GM21737 (cell line): Measurements from ENCODE around the gene CLCN1.

Source experiments
- ATAC-seq: cut with Tn5 transposase; IDR thresholded peaks from one replicate; pipeline ENCODE4 v1.9.1; 2021; ENCODE audit warnings: mild to moderate bottlenecking, moderate library complexity; ENCODE audit not compliant: unreplicated experiment

Gene CLCN1

GRCh38 chr7:143394777-143395176, 78.9 kb downstream of the CLCN1 start:
- ATAC-seq, result no peak

GRCh38 chr7:143395187-143396149, 79.6 kb downstream of the CLCN1 start:
- no peak for ATAC-seq

GRCh38 chr7:143396182-143396581, 80.3 kb downstream of the CLCN1 start:
- no peak for ATAC-seq

- no peak for ATAC-seq
Observed at GRCh38 chr7:143396625-143397556, 81.0 kb downstream of the CLCN1 start.

- no peak for ATAC-seq
Observed at GRCh38 chr7:143397710-143398530, 82.0 kb downstream of the CLCN1 start.

GRCh38 chr7:143398616-143399015, 82.7 kb downstream of the CLCN1 start:
- no peak for ATAC-seq

GRCh38 chr7:143399151-143399550, 83.2 kb downstream of the CLCN1 start:
- ATAC-seq, result no peak

GRCh38 chr7:143399642-143400041, 83.7 kb downstream of the CLCN1 start:
- no peak for ATAC-seq

- no peak for ATAC-seq
Observed at GRCh38 chr7:143401265-143401664, 85.4 kb downstream of the CLCN1 start.
